Epithelial cell of proximal tubule (primary cell): ENCODE measurements around the gene ABCE1. TPM values are rescaled to one million over a fixed set of nuclear protein-coding genes. Genes with fewer than 3 reads are reported as not detected.
"Not testable (repeated sequence)": the region's sequence is repeated elsewhere in the genome, so short reads cannot be mapped to it uniquely, and the experiment has no call there.

ENCODE experiments used
- DNase-seq: peaks from one replicate; pipeline ENCODE4 v3.0.0-alpha.2; 2011; ENCODE audit warnings: low read depth
- H3K4me3 ChIP-seq: 2 replicates; pipeline ENCODE4 v1.5.1; 2011; ENCODE audit warnings: low read depth, mild to moderate bottlenecking, low read length
- CTCF ChIP-seq: conservative IDR thresholded peaks from 2 replicates; pipeline ENCODE4 v1.5.1; 2012; ENCODE audit warnings: low read depth, mild to moderate bottlenecking, low read length
- total RNA-seq: library from RNA; depleted of rRNA; stranded (reverse); fragments of >200 nt; gene quantifications from 2 replicates; pipeline ENCODE4 v1.2.3, GENCODE V29; 2015

ABCE1 gene
- total RNA-seq, 1 donor from 2014 or later: 105 TPM

GRCh38 chr4:145131848-145132247, 33.7 kb downstream of the ABCE1 start:
- DNase-seq: no peak
- H3K4me3 ChIP-seq: no peak overlapping the region
- TF ChIP-seq CTCF: no peak

- TF ChIP-seq CTCF: no peak
- no peak overlapping the region for H3K4me3 ChIP-seq
- DNase-seq: no peak
Observed at GRCh38 chr4:145132511-145133098, 34.5 kb downstream of the ABCE1 start.

GRCh38 chr4:145136219-145136618, 38.1 kb downstream of the ABCE1 start:
- not testable (repeated sequence) for H3K4me3 ChIP-seq, DNase-seq

GRCh38 chr4:145148980-145149379, 50.9 kb downstream of the ABCE1 start:
- TF ChIP-seq CTCF: no peak
- no peak overlapping the region for H3K4me3 ChIP-seq
- no peak for DNase-seq

- no peak for TF ChIP-seq CTCF
- no peak for DNase-seq
- H3K4me3 ChIP-seq: no peak overlapping the region
Observed at GRCh38 chr4:145153181-145153903, 55.2 kb downstream of the ABCE1 start.

- TF ChIP-seq CTCF: no peak
- DNase-seq: no peak
- H3K4me3 ChIP-seq: no peak overlapping the region
Observed at GRCh38 chr4:145153904-145154298, 55.8 kb downstream of the ABCE1 start.

GRCh38 chr4:145154573-145154972, 56.5 kb downstream of the ABCE1 start:
- no peak overlapping the region for H3K4me3 ChIP-seq
- peak; percentile 72 for TF ChIP-seq CTCF
- no peak for DNase-seq
